ENCODE results near the gene CD200R1L. TPM values are rescaled to one million over a fixed set of nuclear protein-coding genes. Genes with fewer than 3 reads are reported as not detected.

The CD200R1L gene
- total RNA-seq, 1 experiment from 2014 or later, result not detected

GRCh38 chr3:112860898-112861297, 14.2 kb upstream of the CD200R1L start (continued):
- TF ChIP-seq ZNF425 (CRISPR knock-in tag; conservative IDR thresholded peaks at IDR 0.05), result no peak

- no peaks in the 10 kb centered on the region for H3K27me3 Mint-ChIP-seq (ENCODE audit: low read depth)
- H3K9me3 Mint-ChIP-seq, result peaks cover 56% of the 10 kb centered on the region
- DNase-seq (ENCODE audit: low spot score), result no peak
- ChIA-PET POLR2A (no interaction called here), CTCF (no interaction called here)
- no peak overlapping the region for H3K27ac Mint-ChIP-seq
- H3K36me3 Mint-ChIP-seq, result peaks cover 21% of the 10 kb centered on the region
- ATAC-seq, result no peak
- no peak overlapping the region for H3K4me3 Mint-ChIP-seq
- TF ChIP-seq HMGA2 (CRISPR knock-in tag; IDR thresholded peaks at IDR 0.05), result no peak
- no peak for TF ChIP-seq ATF2 (CRISPR knock-in tag; IDR thresholded peaks at IDR 0.05; ENCODE audit: borderline replicate concordance, low read depth)
- TF ChIP-seq MYBL2 (CRISPR knock-in tag; IDR thresholded peaks at IDR 0.05), result no peak
- TF ChIP-seq IRF1 (CRISPR knock-in tag; IDR thresholded peaks at IDR 0.05), result no peak
- no peak for TF ChIP-seq PRDM15 (CRISPR knock-in tag; IDR thresholded peaks at IDR 0.05)
- no peak for TF ChIP-seq ARID4B (CRISPR knock-in tag; IDR thresholded peaks at IDR 0.05; ENCODE audit: borderline replicate concordance)
- TF ChIP-seq ZNF423 (CRISPR knock-in tag; IDR thresholded peaks at IDR 0.05), result no peak
- TF ChIP-seq ZNF232 (CRISPR knock-in tag; IDR thresholded peaks at IDR 0.05), result no peak
- TF ChIP-seq HMGXB4 (CRISPR knock-in tag; IDR thresholded peaks at IDR 0.05), result no peak
- no peak for TF ChIP-seq RELA (CRISPR knock-in tag; IDR thresholded peaks at IDR 0.05; ENCODE audit: borderline replicate concordance)
- no peak for TF ChIP-seq ZNF138 (CRISPR knock-in tag; conservative IDR thresholded peaks at IDR 0.05)
- no peak for TF ChIP-seq ZNF263 (CRISPR knock-in tag; IDR thresholded peaks at IDR 0.05; ENCODE audit: low read depth)
- no peaks in the 10 kb centered on the region for H3K4me1 Mint-ChIP-seq
Observed at GRCh38 chr3:112858410-112859069, 11.9 kb upstream of the CD200R1L start.

All from WTC11 (cell line).